ENCODE measurements around the gene COQ2. TPM values are rescaled to one million over a fixed set of nuclear protein-coding genes. Genes with fewer than 3 reads are reported as not detected.
"Not testable (repeated sequence)": the region's sequence is repeated elsewhere in the genome, so short reads cannot be mapped to it uniquely, and the experiment has no call there.

Gene COQ2
- polyA plus RNA-seq, 1 of the 3 experiments (the other 2 are of a cell fraction), result 14.8 TPM

GRCh38 chr4:83297548-83298260 lies 13.1 kb upstream of the COQ2 start (continued):
- TF ChIP-seq, protein P1, sequence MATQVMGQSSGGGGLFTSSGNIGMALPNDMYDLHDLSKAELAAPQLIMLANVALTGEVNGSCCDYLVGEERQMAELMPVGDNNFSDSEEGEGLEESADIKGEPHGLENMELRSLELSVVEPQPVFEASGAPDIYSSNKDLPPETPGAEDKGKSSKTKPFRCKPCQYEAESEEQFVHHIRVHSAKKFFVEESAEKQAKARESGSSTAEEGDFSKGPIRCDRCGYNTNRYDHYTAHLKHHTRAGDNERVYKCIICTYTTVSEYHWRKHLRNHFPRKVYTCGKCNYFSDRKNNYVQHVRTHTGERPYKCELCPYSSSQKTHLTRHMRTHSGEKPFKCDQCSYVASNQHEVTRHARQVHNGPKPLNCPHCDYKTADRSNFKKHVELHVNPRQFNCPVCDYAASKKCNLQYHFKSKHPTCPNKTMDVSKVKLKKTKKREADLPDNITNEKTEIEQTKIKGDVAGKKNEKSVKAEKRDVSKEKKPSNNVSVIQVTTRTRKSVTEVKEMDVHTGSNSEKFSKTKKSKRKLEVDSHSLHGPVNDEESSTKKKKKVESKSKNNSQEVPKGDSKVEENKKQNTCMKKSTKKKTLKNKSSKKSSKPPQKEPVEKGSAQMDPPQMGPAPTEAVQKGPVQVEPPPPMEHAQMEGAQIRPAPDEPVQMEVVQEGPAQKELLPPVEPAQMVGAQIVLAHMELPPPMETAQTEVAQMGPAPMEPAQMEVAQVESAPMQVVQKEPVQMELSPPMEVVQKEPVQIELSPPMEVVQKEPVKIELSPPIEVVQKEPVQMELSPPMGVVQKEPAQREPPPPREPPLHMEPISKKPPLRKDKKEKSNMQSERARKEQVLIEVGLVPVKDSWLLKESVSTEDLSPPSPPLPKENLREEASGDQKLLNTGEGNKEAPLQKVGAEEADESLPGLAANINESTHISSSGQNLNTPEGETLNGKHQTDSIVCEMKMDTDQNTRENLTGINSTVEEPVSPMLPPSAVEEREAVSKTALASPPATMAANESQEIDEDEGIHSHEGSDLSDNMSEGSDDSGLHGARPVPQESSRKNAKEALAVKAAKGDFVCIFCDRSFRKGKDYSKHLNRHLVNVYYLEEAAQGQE (IDR thresholded peaks at IDR 0.05; ENCODE audit: low read depth, low read length), result no peak
- TF ChIP-seq MEF2A (IDR thresholded peaks at IDR 0.05; ENCODE audit: borderline replicate concordance, low read depth) (no peak), TCF12 (IDR thresholded peaks at IDR 0.05) (no peak), FOXM1 (IDR thresholded peaks at IDR 0.05; ENCODE audit: low read depth) (no peak), RAD21 (IDR thresholded peaks at IDR 0.05; ENCODE audit: low read length) (no peak), GABPA (IDR thresholded peaks at IDR 0.05; ENCODE audit: low read depth) (no peak)

GRCh38 chr4:83293305-83294046 lies 8.9 kb upstream of the COQ2 start:
- Histone ChIP-seq H3K4me3 (ENCODE audit: low read depth in 2 of 2, low read length in 1 of 2) (no peak overlapping the region), H3K36me3 (replicated peaks in 1 of 2; ENCODE audit: control insufficient read depth in 1 of 2, insufficient read depth in 2 of 2, low read length in 1 of 2) (no peaks in the 10 kb centered on the region), H3K27me3 (ENCODE audit: insufficient read depth) (no peaks in the 10 kb centered on the region; the same call in 1 of the 2 replicates), H4K20me1 (ENCODE audit: insufficient read depth) (no peaks in the 10 kb centered on the region), H3F3A (replicated peaks; ENCODE audit: insufficient read depth) (no peaks in the 10 kb centered on the region), H3K4me1 (ENCODE audit: control insufficient read depth in 1 of 2, insufficient read depth in 2 of 2, low read depth in 1 of 2, low read length in 1 of 2) (no peaks in the 10 kb centered on the region), H3K9me2 (no peaks in the 10 kb centered on the region), H3K9ac (no peak overlapping the region), H3K4me2 (no peak overlapping the region), H2AFZ (ENCODE audit: low read depth) (peak overlapping the region; percentile 65), H3K79me2 (ENCODE audit: insufficient read depth) (no peaks in the 10 kb centered on the region), H3K9me3 (no peaks in the 10 kb centered on the region), H3K27ac (ENCODE audit: low read depth in 2 of 2, low read length in 1 of 2) (no peak overlapping the region)
- DNase-seq, result no peak
- TF ChIP-seq, protein P2, sequence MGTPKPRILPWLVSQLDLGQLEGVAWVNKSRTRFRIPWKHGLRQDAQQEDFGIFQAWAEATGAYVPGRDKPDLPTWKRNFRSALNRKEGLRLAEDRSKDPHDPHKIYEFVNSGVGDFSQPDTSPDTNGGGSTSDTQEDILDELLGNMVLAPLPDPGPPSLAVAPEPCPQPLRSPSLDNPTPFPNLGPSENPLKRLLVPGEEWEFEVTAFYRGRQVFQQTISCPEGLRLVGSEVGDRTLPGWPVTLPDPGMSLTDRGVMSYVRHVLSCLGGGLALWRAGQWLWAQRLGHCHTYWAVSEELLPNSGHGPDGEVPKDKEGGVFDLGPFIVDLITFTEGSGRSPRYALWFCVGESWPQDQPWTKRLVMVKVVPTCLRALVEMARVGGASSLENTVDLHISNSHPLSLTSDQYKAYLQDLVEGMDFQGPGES (IDR thresholded peaks at IDR 0.05; ENCODE audit: low read depth, low read length), result no peak
- no peak for TF ChIP-seq MEF2A (IDR thresholded peaks at IDR 0.05; ENCODE audit: borderline replicate concordance, low read depth)
- no peak for TF ChIP-seq SIN3A (IDR thresholded peaks at IDR 0.05; ENCODE audit: borderline replicate concordance, low read depth, low read length)
- no peak for TF ChIP-seq ELF1 (IDR thresholded peaks at IDR 0.05)
- TF ChIP-seq USF2 (IDR thresholded peaks at IDR 0.05; ENCODE audit: borderline replicate concordance, low read depth, low read length), result no peak
- no peak for TF ChIP-seq NFIC (IDR thresholded peaks at IDR 0.05; ENCODE audit: borderline replicate concordance)
- TF ChIP-seq, protein P3, sequence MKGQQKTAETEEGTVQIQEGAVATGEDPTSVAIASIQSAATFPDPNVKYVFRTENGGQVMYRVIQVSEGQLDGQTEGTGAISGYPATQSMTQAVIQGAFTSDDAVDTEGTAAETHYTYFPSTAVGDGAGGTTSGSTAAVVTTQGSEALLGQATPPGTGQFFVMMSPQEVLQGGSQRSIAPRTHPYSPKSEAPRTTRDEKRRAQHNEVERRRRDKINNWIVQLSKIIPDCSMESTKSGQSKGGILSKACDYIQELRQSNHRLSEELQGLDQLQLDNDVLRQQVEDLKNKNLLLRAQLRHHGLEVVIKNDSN (IDR thresholded peaks at IDR 0.05; ENCODE audit: borderline replicate concordance, low read depth), result no peak
- ChIA-PET CTCF (interaction anchor here (1.1 to 1.5 kb wide), 2 partner anchors 9 to 11 kb away, joined by 3 to 7 read pairs; partner anchors contain the start of gene COQ2), POLR2A (no interaction called here)
- 46% methylated on average over 8 of the region's 8 CpGs for WGBS (ENCODE audit: low lambda C conversion rate)

DNA sequence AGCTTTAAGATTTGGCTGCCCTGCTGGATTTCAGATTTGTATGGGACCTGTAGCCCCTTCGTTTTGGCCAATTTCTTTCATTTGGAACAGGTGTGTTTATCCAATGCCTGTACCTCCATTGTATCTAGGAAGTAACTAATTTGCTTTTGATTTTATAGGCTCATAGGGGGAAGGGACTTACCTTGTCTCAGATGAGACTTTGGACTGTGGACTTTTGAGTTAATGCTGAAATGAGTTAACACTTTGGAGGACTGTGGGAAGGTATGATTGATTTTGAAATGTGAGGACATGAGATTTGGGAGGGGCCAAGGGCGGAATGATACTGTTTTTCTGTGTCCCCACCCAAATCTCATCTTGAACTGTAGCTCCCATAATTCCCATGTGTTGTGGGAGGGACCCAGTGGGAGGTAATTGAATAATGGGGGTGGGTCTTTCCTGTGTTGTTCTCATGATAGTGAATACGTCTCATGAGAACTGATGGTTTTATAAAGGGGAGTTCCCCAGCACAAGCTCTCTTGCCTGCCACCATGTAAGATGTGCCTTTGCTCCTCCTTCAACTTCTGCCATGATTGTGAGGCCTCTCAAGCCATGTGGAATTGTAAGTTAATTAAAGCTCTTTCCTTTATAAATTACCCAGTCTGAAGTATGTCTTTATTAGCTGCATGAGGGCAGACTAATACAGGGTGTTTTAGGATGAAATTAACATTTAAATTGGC lies 5.6 kb upstream of the COQ2 start:
- DNase-seq; H3F3A ChIP-seq (replicated peaks; ENCODE audit: insufficient read depth); H3K27me3 ChIP-seq (ENCODE audit: insufficient read depth); H3K27ac ChIP-seq (ENCODE audit: low read depth in 2 of 2, low read length in 1 of 2); H3K4me1 ChIP-seq (ENCODE audit: control insufficient read depth in 1 of 2, insufficient read depth in 2 of 2, low read depth in 1 of 2, low read length in 1 of 2); CTCF ChIA-PET; H3K4me3 ChIP-seq (ENCODE audit: low read depth in 2 of 2, low read length in 1 of 2); H3K4me2 ChIP-seq; H3K36me3 ChIP-seq (replicated peaks in 1 of 2; ENCODE audit: control insufficient read depth in 1 of 2, insufficient read depth in 2 of 2, low read length in 1 of 2); H3K9me3 ChIP-seq; H2AFZ ChIP-seq (ENCODE audit: low read depth); H3K79me2 ChIP-seq (ENCODE audit: insufficient read depth); POLR2A ChIA-PET; H4K20me1 ChIP-seq (ENCODE audit: insufficient read depth); H3K9ac ChIP-seq; H3K9me2 ChIP-seq: not testable (repeated sequence)
- WGBS (ENCODE audit: low lambda C conversion rate), result 14% methylated on average over 3 of the region's 3 CpGs

Measured in SK-N-SH (cell line).